LNCAP (cell line): ENCODE measurements around the gene TRAPPC11.

Experiments
- TF ChIP-seq, protein P1 (sequence below): fragments of 450-650 bp; IDR thresholded peaks from 2 replicates; pipeline ENCODE4 v1.5.1; 2017; ENCODE audit warnings: mild to moderate bottlenecking

TRAPPC11 gene

DNA sequence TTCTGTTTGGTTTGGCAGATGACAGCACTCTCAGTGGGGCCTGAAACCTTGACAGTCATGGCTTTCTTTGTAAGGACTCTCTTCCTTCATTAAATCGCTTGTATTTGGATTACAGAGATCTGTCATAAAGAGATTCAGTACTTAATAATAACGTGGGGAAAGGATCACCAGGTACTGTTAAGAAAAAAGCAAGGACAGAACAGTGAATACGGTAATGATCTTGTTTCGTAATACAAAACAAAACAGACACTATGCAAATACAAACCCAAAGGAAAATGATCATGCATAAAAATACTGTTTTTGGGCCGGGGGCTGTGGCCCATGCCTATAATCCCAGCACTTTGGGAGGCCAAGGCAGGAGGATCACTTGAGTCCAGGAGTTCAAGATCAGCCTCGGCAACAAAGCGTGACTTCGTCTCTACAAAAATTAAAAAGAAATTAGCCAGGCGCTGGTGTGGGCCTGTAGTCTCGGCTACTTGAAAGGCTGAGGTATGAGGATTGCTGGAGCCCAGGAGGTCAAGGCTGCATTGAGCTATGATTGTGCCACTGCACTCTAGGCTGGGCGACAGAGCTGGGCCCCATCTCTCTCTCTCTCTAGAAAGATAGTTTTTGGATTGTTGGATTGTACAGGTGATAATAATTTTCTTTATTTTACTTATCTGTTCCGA is 64.6 kb downstream of the TRAPPC11 start:
- TF ChIP-seq, protein P1, sequence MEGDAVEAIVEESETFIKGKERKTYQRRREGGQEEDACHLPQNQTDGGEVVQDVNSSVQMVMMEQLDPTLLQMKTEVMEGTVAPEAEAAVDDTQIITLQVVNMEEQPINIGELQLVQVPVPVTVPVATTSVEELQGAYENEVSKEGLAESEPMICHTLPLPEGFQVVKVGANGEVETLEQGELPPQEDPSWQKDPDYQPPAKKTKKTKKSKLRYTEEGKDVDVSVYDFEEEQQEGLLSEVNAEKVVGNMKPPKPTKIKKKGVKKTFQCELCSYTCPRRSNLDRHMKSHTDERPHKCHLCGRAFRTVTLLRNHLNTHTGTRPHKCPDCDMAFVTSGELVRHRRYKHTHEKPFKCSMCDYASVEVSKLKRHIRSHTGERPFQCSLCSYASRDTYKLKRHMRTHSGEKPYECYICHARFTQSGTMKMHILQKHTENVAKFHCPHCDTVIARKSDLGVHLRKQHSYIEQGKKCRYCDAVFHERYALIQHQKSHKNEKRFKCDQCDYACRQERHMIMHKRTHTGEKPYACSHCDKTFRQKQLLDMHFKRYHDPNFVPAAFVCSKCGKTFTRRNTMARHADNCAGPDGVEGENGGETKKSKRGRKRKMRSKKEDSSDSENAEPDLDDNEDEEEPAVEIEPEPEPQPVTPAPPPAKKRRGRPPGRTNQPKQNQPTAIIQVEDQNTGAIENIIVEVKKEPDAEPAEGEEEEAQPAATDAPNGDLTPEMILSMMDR = no peak

GRCh38 chr4:183727482-183727881 is 68.4 kb downstream of the TRAPPC11 start:
- TF ChIP-seq, protein P1 = no peak

- TF ChIP-seq, protein P1 = no peak
Measured at GRCh38 chr4:183728223-183729068, 69.4 kb downstream of the TRAPPC11 start.

GRCh38 chr4:183729069-183729406 is 69.9 kb downstream of the TRAPPC11 start:
- TF ChIP-seq, protein P1 = no peak

DNA sequence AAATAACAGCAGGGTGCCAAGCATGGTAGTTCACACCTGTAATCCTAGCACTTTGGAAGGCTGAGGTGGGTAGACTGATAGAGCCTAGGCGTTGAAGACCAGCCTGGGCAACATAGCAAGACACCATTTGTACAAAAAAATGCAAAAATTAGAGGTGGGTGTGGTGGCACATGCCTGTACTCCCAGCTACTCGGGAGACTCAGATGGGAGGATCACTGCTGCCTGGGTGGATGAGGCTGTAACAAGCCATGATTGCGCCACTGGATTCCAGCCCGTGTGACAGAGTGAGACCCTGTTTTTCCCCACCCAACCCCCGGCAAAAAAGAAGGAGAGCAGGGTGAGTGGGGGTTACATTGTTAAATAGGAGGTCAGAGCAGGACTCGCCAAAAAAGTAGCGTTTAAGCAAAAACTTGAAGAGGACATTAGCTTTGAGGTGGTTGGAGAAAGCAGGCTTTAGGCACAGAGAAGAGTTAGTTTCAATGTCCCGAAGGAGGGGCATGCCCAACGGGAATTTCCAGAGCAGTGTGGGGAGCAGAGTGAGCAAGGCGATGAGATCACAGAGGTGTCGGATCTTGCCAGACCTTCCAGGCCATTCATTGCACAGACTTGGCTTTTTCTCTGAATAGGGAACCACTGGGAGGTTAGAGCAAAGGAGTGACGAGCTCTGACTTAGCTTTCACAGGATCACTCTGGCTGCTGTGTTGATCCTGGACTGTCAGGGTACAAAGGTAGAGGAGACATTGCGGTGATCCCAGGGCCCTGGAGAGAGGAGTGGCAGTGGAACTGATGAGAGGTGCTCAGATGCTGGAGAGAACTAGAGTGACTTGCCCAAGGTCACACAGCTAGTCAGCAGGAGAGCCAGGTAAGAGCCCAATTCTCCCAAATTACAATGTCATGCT is 70.6 kb downstream of the TRAPPC11 start:
- TF ChIP-seq, protein P1 = no peak

- TF ChIP-seq, protein P1 = no peak
Measured at GRCh38 chr4:183732296-183732695, 73.2 kb downstream of the TRAPPC11 start.

DNA sequence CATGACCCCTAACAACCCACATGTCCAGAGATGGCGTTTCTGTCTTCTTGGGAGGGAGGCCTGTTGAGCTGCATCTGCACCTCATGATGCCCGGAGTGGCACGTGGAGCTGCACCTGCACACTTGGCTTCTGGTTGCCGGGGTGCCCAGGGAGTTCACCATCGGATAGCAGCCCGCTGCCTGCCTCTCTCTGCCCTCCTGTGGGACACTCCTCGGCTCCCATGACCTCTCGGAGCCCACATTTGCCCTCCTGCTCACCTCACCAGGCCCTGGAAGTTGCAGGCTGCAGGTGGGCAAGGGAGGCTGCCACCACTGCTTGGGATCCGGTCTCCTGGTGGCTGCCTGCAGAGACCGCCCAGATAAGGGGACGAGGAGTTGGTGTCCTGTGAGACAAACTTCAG is 74.1 kb downstream of the TRAPPC11 start:
- TF ChIP-seq, protein P1 = no peak
